Esophagus squamous epithelium (tissue), 5 donors: ENCODE results near the gene PNMA1. TPM values are rescaled to one million over a fixed set of nuclear protein-coding genes. Genes with fewer than 3 reads are reported as not detected.

Source experiments
- DNase-seq: peaks from one replicate; lab custom pipeline; 2025; lab: John Stamatoyannopoulos, UW
- H3K27ac ChIP-seq, 4 donors: fragments of 200-600 bp; sonication (generic); one replicate each; pipeline ENCODE4 v1.5.1; 2016 to 2019; ENCODE audit warnings: mild to moderate bottlenecking in 1 of 4
- H3K27me3 ChIP-seq, 4 donors: fragments of 200-600 bp; sonication (generic); 1 replicate in 3 of 4; 2 replicates in 1 of 4; pipeline versions ENCODE4 v1.5.1 to v1.6.0; 2017 to 2021; ENCODE audit warnings: antibody characterized with exemption in 1 of 4
- H3K36me3 ChIP-seq, 3 donors: fragments of 200-600 bp; sonication (generic); one replicate each; pipeline ENCODE4 v1.5.1; 2016 to 2019
- H3K4me1 ChIP-seq, 3 donors: fragments of 200-600 bp; sonication (generic); one replicate each; pipeline ENCODE4 v1.5.1; 2017 to 2019
- H3K4me3 ChIP-seq, 4 donors: fragments of 200-600 bp; sonication (generic); 1 replicate in 3 of 4; 2 replicates in 1 of 4; pipeline ENCODE4 v1.5.1; 2016 to 2019; ENCODE audit warnings: mild to moderate bottlenecking in 2 of 4, moderate library complexity in 1 of 4
- H3K9me3 ChIP-seq, 3 donors: fragments of 200-600 bp; sonication (generic); one replicate each; pipeline ENCODE4 v1.5.1; 2016 to 2019
- CTCF ChIP-seq, 6 experiments: fragments of 450-650 bp in 4 of 6; fragments of 200-600 bp in 2 of 6; sonication (generic) in 2 of 6; IDR thresholded peaks; one replicate each; pipeline ENCODE4 v1.5.1; 2016 to 2019; ENCODE audit warnings: antibody characterized with exemption in 6 of 6, mild to moderate bottlenecking in 4 of 6, moderate library complexity in 4 of 6
- POLR2A ChIP-seq, 4 donors: fragments of 450-650 bp; IDR thresholded peaks; one replicate each; pipeline ENCODE4 v1.6.1; 2017; ENCODE audit warnings: antibody characterized with exemption in 4 of 4, mild to moderate bottlenecking in 4 of 4, moderate library complexity in 3 of 4
- WGBS, 2 donors: methylation state at CpG; one replicate each; pipeline ENCODE4 v1.1.5; 2018; 5-methylcytosine and 5-hydroxymethylcytosine counted together
- intact Hi-C: fragments of 100-400 bp; cut with DNase I; formaldehyde crosslinking; loops from one replicate; pipeline ENCODE4 v1.15.0; 2022
- total RNA-seq, 4 donors: library from RNA; depleted of rRNA; stranded (reverse); fragments of >200 nt; gene quantifications; one replicate each; pipeline ENCODE4 v1.1.0, GENCODE V29; 2016
- donor health status: DM: yes; HTN: yes; CAD: no.

The PNMA1 gene
- total RNA-seq, 4 donors from 2014 or later, result 4.2 to 13.9 (median 7.2) TPM

- Histone ChIP-seq H3K27me3 (no peaks in the 10 kb centered on the region), H3K4me3 (no peak overlapping the region), H3K4me1 (peaks cover 7 to 71% (median 10%) of the 10 kb centered on the region in 3 donors), H3K27ac (peak overlapping the region in 1 of 4 donors; percentile 7), H3K36me3 (peaks cover 28 to 57% (median 29%) of the 10 kb centered on the region in 3 donors), H3K9me3 (no peaks in the 10 kb centered on the region)
- DNase-seq, result no peak
- TF ChIP-seq CTCF (IDR thresholded peaks at IDR 0.05), result no peak
- TF ChIP-seq POLR2A (IDR thresholded peaks at IDR 0.05), result no peak
- 88 to 91% methylated on average over 4 of the region's 4 CpGs for WGBS, 2 donors
- intact Hi-C loops, result no loop called here
Observed at GRCh38 chr14:73715707-73716106, 1.5 kb upstream of the PNMA1 start.

GRCh38 chr14:73714656-73715081, 485 bp upstream of the PNMA1 start:
- intact Hi-C loops, result no loop called here
- Histone ChIP-seq H3K27ac (peak overlapping the region; percentile 87 to 94 (median 93)), H3K4me1 (peaks cover 7 to 74% (median 10%) of the 10 kb centered on the region in 3 donors), H3K27me3 (no peaks in the 10 kb centered on the region), H3K36me3 (peaks cover 19 to 46% (median 20%) of the 10 kb centered on the region in 3 donors), H3K4me3 (peak overlapping the region in 3 of 4 donors; percentile 81 to 92 (median 86)), H3K9me3 (no peaks in the 10 kb centered on the region)
- no peak for TF ChIP-seq POLR2A (IDR thresholded peaks at IDR 0.05)
- no peak for TF ChIP-seq CTCF (IDR thresholded peaks at IDR 0.05)
- WGBS, 2 donors, result 44 to 47% methylated on average over 7 of the region's 7 CpGs
- no peak for DNase-seq

- H3K36me3 ChIP-seq, result peaks cover 6 to 33% (median 7%) of the 10 kb centered on the region in 3 donors
- peaks cover under 1 to 66% (median 10%) of the 10 kb centered on the region in 3 donors for H3K4me1 ChIP-seq
- intact Hi-C loops, result no loop called here
- no peak for DNase-seq
- WGBS, 2 donors, result 21 to 28% methylated on average over 14 to 15 of the region's 21 CpGs
- H3K27ac ChIP-seq, result peak overlapping the region; percentile 87 to 94 (median 93)
- H3K4me3 ChIP-seq, result peak overlapping the region; percentile 64 to 92 (median 84)
- H3K9me3 ChIP-seq, result no peaks in the 10 kb centered on the region
- no peak for TF ChIP-seq POLR2A (IDR thresholded peaks at IDR 0.05)
- TF ChIP-seq CTCF (IDR thresholded peaks at IDR 0.05), result no peak
- no peaks in the 10 kb centered on the region for H3K27me3 ChIP-seq
Observed at GRCh38 chr14:73713206-73713802, 880 bp downstream of the PNMA1 start.

GRCh38 chr14:73712540-73713180, 1.5 kb downstream of the PNMA1 start:
- H3K27ac ChIP-seq, result peak overlapping the region; percentile 87 to 94 (median 93)
- no peaks in the 10 kb centered on the region for H3K9me3 ChIP-seq
- H3K4me1 ChIP-seq, result peaks cover 0 to 59% (median 10%) of the 10 kb centered on the region in 3 donors
- intact Hi-C loops, result no loop called here
- H3K4me3 ChIP-seq, result peak overlapping the region; percentile 64 to 92 (median 84)
- no peak for TF ChIP-seq CTCF (IDR thresholded peaks at IDR 0.05)
- no peak for TF ChIP-seq POLR2A (IDR thresholded peaks at IDR 0.05)
- no peaks in the 10 kb centered on the region for H3K27me3 ChIP-seq
- 19 to 51% methylated on average over 11 to 20 of the region's 20 CpGs for WGBS, 2 donors
- peaks cover 0 to 26% (median 4%) of the 10 kb centered on the region in 3 donors for H3K36me3 ChIP-seq
- no peak for DNase-seq

DNA sequence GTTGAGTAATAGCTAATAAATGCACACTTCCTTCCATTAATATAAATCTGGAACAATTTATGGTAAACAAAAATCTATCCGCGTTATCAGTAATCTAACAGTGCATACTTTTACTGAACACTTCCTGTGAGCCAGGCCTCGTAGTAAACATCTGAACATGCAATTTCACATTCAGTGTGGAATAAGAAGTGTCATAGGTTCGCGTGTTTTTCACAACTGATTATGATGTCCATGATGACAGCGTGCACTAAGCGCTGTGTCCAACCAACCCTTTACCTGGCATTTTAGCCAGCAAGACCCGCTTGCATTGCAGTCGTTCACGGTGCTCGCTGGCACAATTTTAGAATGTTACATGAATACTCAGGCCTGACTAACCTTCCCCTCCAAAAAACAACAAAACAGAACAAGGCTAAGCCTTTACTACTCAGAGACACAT, 2.1 kb downstream of the PNMA1 start:
- TF ChIP-seq CTCF (IDR thresholded peaks at IDR 0.05), result no peak
- no peak for TF ChIP-seq POLR2A (IDR thresholded peaks at IDR 0.05)
- H3K36me3 ChIP-seq, result peaks cover 0 to 21% (median 0%) of the 10 kb centered on the region in 3 donors
- H3K27ac ChIP-seq, result peak overlapping the region in 3 of 4 donors; percentile 93 to 94 (median 93)
- peak overlapping the region; percentile 64 to 92 (median 84) for H3K4me3 ChIP-seq
- intact Hi-C loops, result no loop called here
- WGBS, 2 donors, result 46 to 66% methylated on average over 11 of the region's 11 CpGs
- H3K9me3 ChIP-seq, result no peaks in the 10 kb centered on the region
- H3K27me3 ChIP-seq, result no peaks in the 10 kb centered on the region
- DNase-seq, result no peak
- H3K4me1 ChIP-seq, result peaks cover 0 to 53% (median 7%) of the 10 kb centered on the region in 3 donors
